Stimulated activated naive CD4-positive, alpha-beta T cell treated with Interleukin-2 at 50 U/mL for 16 hours (primary cell): ENCODE measurements around the gene RANBP10.

ENCODE experiments used
- DNase-seq: peaks from one replicate; lab custom pipeline; 2025; lab: John Stamatoyannopoulos, UW

RANBP10 gene

GRCh38 chr16:67741118-67741517 is 65.2 kb downstream of the RANBP10 start:
- DNase-seq: no peak

GRCh38 chr16:67740391-67740790 is 66.0 kb downstream of the RANBP10 start:
- DNase-seq: no peak

GRCh38 chr16:67736858-67737257 is 69.5 kb downstream of the RANBP10 start:
- no peak for DNase-seq

GRCh38 chr16:67734731-67735201 is 71.6 kb downstream of the RANBP10 start:
- no peak for DNase-seq

- DNase-seq: no peak
Measured at GRCh38 chr16:67733734-67734470, 72.5 kb downstream of the RANBP10 start.

GRCh38 chr16:67731753-67732095 is 74.6 kb downstream of the RANBP10 start:
- DNase-seq: no peak

- DNase-seq: no peak
Measured at GRCh38 chr16:67731071-67731752, 75.1 kb downstream of the RANBP10 start.

GRCh38 chr16:67730326-67730725 is 76.0 kb downstream of the RANBP10 start:
- no peak for DNase-seq

- no peak for DNase-seq
Measured at GRCh38 chr16:67729636-67730248, 76.6 kb downstream of the RANBP10 start.

GRCh38 chr16:67727521-67728485 is 78.6 kb downstream of the RANBP10 start:
- no peak for DNase-seq

GRCh38 chr16:67726106-67727034 is 80.0 kb downstream of the RANBP10 start:
- DNase-seq: no peak

- no peak for DNase-seq
Measured at GRCh38 chr16:67723911-67724305, 82.5 kb downstream of the RANBP10 start.

GRCh38 chr16:67723151-67723910 is 83.0 kb downstream of the RANBP10 start:
- no peak for DNase-seq

- DNase-seq: no peak
Measured at GRCh38 chr16:67720236-67720635, 86.1 kb downstream of the RANBP10 start.

GRCh38 chr16:67719778-67720144 is 86.6 kb downstream of the RANBP10 start:
- no peak for DNase-seq

- DNase-seq: peak; percentile 96
Measured at GRCh38 chr16:67719048-67719777, 87.1 kb downstream of the RANBP10 start, which contains the start of gene GFOD2. GFOD2 (minus strand) TSS chr16:67719316; CDS start chr16:67685715, 33,601 bp downstream.

- no peak for DNase-seq
Measured at GRCh38 chr16:67718668-67719047, 87.7 kb downstream of the RANBP10 start.

GRCh38 chr16:67716097-67716496 is 90.3 kb downstream of the RANBP10 start:
- DNase-seq: no peak

GRCh38 chr16:67714522-67714921 is 91.8 kb downstream of the RANBP10 start:
- DNase-seq: no peak
